ENCODE measurements around the gene RALB.

The RALB gene

GRCh38 chr2:120252225-120253020, at the start of gene RALB:
Gene RALB (plus strand): TSS chr2:120252852. CDS start chr2:120278665, 25,813 bp downstream.
- peak within 1 kb of the TSS; percentile 88 for H2AFZ ChIP-seq (ENCODE audit: low read depth, low read length)

GRCh38 chr2:120203251-120204021, 49.2 kb upstream of the RALB start:
- no peak overlapping the region for H3K4me2 ChIP-seq (ENCODE audit: low read length)
- H3K9me3 ChIP-seq (ENCODE audit: insufficient read depth, low read length): no peaks in the 10 kb centered on the region
- no peak overlapping the region for H3K27ac ChIP-seq (ENCODE audit: low read length)
- no peak overlapping the region for H3K9ac ChIP-seq (ENCODE audit: low read length)
- no peaks in the 10 kb centered on the region for H3K36me3 ChIP-seq (replicated peaks; ENCODE audit: low read depth, low read length)
- H3K79me2 ChIP-seq (ENCODE audit: low read length): no peaks in the 10 kb centered on the region
- no peaks in the 10 kb centered on the region for H3K4me1 ChIP-seq (ENCODE audit: low read length)
- H3K4me3 ChIP-seq (ENCODE audit: low read length): no peak overlapping the region
- TF ChIP-seq CTCF (IDR thresholded peaks at IDR 0.05; ENCODE audit: low read depth, low read length) (no peak), EZH2phosphoT487 (IDR thresholded peaks at IDR 0.05; ENCODE audit: low read depth) (no peak)
- no peaks in the 10 kb centered on the region for H3K27me3 ChIP-seq (ENCODE audit: low read depth, low read length)
- H4K20me1 ChIP-seq (ENCODE audit: insufficient read depth, low read length): no peaks in the 10 kb centered on the region
- H2AFZ ChIP-seq (ENCODE audit: low read depth, low read length): no peak overlapping the region

More at GRCh38 chr2:120252225-120253020, at the start of gene RALB:
- Histone ChIP-seq H3K36me3 (replicated peaks; ENCODE audit: low read depth, low read length) (no peaks in the 10 kb centered on the region), H3K4me2 (ENCODE audit: low read length) (peak within 1 kb of the TSS; percentile 99), H4K20me1 (ENCODE audit: insufficient read depth, low read length) (no peaks in the 10 kb centered on the region), H3K79me2 (ENCODE audit: low read length) (no peaks in the 10 kb centered on the region), H3K4me3 (ENCODE audit: low read length) (peak within 1 kb of the TSS; percentile 81), H3K9me3 (ENCODE audit: insufficient read depth, low read length) (no peaks in the 10 kb centered on the region), H3K27me3 (ENCODE audit: low read depth, low read length) (peaks cover 57% of the 10 kb centered on the region), H3K27ac (ENCODE audit: low read length) (no peak within 1 kb of the TSS), H3K9ac (ENCODE audit: low read length) (peak within 1 kb of the TSS; percentile 65), H3K4me1 (ENCODE audit: low read length) (peaks cover 10% of the 10 kb centered on the region)
- TF ChIP-seq CTCF (IDR thresholded peaks at IDR 0.05; ENCODE audit: low read depth, low read length) (no peak), EZH2phosphoT487 (IDR thresholded peaks at IDR 0.05; ENCODE audit: low read depth) (no peak)

GRCh38 chr2:120204022-120204405, 48.6 kb upstream of the RALB start:
- no peak overlapping the region for H2AFZ ChIP-seq (ENCODE audit: low read depth, low read length)
- H3K4me2 ChIP-seq (ENCODE audit: low read length): no peak overlapping the region
- H3K4me1 ChIP-seq (ENCODE audit: low read length): no peaks in the 10 kb centered on the region
- no peaks in the 10 kb centered on the region for H3K9me3 ChIP-seq (ENCODE audit: insufficient read depth, low read length)
- no peaks in the 10 kb centered on the region for H3K79me2 ChIP-seq (ENCODE audit: low read length)
- H3K36me3 ChIP-seq (replicated peaks; ENCODE audit: low read depth, low read length): no peaks in the 10 kb centered on the region
- no peak overlapping the region for H3K4me3 ChIP-seq (ENCODE audit: low read length)
- no peaks in the 10 kb centered on the region for H4K20me1 ChIP-seq (ENCODE audit: insufficient read depth, low read length)
- no peaks in the 10 kb centered on the region for H3K27me3 ChIP-seq (ENCODE audit: low read depth, low read length)
- TF ChIP-seq EZH2phosphoT487 (IDR thresholded peaks at IDR 0.05; ENCODE audit: low read depth): no peak
- no peak for TF ChIP-seq CTCF (IDR thresholded peaks at IDR 0.05; ENCODE audit: low read depth, low read length)
- H3K9ac ChIP-seq (ENCODE audit: low read length): no peak overlapping the region
- H3K27ac ChIP-seq (ENCODE audit: low read length): no peak overlapping the region

GRCh38 chr2:120204417-120204816, 48.2 kb upstream of the RALB start:
- Histone ChIP-seq H3K36me3 (replicated peaks; ENCODE audit: low read depth, low read length) (no peaks in the 10 kb centered on the region), H3K9ac (ENCODE audit: low read length) (no peak overlapping the region), H4K20me1 (ENCODE audit: insufficient read depth, low read length) (no peaks in the 10 kb centered on the region), H2AFZ (ENCODE audit: low read depth, low read length) (no peak overlapping the region), H3K4me2 (ENCODE audit: low read length) (no peak overlapping the region), H3K27me3 (ENCODE audit: low read depth, low read length) (no peaks in the 10 kb centered on the region), H3K4me3 (ENCODE audit: low read length) (no peak overlapping the region), H3K9me3 (ENCODE audit: insufficient read depth, low read length) (no peaks in the 10 kb centered on the region), H3K4me1 (ENCODE audit: low read length) (no peaks in the 10 kb centered on the region), H3K79me2 (ENCODE audit: low read length) (no peaks in the 10 kb centered on the region), H3K27ac (ENCODE audit: low read length) (no peak overlapping the region)
- TF ChIP-seq EZH2phosphoT487 (IDR thresholded peaks at IDR 0.05; ENCODE audit: low read depth): no peak
- TF ChIP-seq CTCF (IDR thresholded peaks at IDR 0.05; ENCODE audit: low read depth, low read length): no peak
